SIG-M5 (cell line): ENCODE results near the gene SLC45A1.
"Not testable (repeated sequence)": the region's sequence is repeated elsewhere in the genome, so short reads cannot be mapped to it uniquely, and the experiment has no call there.

ENCODE experiments used
- DNase-seq: peaks from one replicate; lab custom pipeline; 2025; lab: John Stamatoyannopoulos, UW

SLC45A1 gene

DNA sequence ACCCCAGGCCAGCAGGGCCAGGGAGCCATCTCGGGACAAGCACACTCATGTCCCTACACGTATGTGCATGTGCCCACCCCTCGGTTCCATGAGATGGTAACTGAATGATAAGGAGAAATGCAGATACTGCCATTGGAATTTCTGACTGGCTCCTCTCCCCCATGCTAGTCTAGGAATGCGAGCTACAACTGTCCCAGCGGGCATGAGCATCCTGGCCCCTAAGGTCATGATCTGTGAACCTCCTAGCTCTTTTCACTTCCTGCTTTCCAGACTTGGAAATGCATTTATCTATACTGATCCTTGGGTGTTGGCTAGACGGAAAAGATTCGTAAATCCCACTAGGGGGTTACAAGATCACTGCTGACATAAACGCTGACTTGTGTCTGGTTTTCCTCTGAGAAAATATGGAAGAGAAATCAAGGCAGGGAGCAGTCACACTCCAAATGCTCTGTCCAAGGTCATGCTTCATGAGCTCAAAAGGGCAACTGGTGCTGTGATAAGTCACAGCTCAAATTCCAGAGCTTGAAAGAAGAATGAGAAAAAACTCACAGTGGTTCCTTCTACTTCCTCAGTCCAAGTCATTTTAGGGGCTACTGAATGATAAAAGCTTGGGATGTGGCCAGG lies 49.8 kb downstream of the SLC45A1 start:
- no peak for DNase-seq

DNA sequence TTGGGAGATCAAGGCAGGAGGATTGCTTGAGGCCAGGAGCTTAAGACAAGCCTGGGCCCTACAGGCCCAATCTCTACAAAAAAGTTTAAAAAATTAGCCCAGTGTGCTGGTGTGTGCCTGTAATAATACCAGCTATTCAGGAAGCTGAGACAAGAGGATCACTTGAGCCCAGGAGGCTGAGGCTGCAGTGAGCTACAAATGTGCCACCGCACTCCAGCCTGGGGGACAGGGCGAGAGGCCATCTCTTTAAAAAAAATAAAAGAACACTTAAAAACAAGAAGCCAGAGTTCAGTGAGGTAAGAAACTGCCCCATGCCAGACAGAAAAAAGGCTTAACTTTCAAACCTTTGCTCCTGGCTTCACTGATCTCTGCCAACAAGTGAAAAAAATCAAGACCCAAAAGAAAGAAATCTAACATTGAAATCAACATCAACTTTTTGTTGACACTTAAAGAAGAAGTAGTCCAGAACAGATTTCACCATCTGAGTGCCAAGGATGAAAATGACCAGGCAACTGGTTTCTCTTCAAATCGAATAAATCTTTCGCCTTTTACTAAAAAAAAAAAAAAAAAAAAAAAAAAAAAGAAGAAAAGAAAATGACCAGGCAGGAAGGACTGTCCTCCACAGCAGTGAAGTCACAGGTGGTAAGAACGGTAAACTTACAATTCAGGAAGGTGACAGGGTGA lies 51.2 kb downstream of the SLC45A1 start:
- DNase-seq: no peak

DNA sequence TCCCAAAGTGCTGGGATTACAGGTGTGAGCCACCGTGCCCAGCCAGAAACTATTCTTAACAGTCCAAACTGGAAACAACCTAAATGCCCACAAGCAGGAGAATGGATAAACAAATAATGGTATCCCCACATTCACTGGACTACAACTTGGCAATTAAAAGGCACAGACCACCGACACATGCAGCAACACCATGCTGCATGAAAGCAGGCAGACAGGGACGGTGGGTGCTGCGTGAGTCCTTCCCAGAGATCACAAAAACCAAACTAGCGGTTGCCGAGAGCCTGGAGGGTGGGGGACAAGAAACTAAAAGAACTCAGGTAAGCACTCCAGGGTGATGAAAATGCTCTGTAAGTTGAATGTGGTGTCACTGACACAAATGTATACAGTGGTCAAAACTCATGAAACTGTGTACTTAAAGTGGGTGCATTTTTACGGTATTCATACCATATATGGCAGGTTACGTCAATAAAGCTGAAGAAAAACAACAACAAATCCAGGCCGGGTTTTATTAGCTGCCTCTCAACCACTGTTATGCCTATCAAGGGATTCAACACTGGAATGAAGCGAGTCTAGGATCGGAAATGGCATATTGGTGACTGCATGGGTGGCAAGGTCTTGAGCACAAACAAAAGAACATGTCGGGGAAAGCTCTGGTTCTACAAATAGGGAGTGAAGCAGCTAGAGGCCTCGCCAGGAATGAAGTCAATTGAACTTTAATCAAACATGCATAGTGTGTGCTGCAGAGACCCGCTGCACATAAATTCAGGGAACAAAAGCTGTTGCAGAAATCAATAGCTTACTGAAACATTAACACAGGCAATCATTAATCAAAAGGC lies 52.4 kb downstream of the SLC45A1 start:
- no peak for DNase-seq

DNA sequence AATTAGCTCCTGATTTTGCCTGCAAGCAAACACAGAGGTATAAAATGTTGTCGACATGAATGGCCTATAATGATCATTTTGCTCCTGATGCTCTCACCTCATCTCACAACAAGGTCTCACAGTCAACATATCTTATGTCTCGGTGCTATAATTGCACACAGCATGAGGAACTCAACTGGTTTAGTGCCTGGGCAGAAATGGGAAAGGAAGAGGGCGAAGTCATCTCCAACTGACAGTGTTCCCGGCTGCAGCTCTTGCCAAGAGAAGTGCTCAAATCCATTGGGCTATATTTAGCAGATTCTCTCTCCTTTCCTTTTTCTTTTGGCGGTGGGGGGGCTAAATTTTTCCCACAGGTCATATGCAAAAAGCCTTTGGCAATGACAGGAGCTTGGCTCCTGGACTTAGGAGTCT lies 53.0 kb downstream of the SLC45A1 start:
- no peak for DNase-seq

DNA sequence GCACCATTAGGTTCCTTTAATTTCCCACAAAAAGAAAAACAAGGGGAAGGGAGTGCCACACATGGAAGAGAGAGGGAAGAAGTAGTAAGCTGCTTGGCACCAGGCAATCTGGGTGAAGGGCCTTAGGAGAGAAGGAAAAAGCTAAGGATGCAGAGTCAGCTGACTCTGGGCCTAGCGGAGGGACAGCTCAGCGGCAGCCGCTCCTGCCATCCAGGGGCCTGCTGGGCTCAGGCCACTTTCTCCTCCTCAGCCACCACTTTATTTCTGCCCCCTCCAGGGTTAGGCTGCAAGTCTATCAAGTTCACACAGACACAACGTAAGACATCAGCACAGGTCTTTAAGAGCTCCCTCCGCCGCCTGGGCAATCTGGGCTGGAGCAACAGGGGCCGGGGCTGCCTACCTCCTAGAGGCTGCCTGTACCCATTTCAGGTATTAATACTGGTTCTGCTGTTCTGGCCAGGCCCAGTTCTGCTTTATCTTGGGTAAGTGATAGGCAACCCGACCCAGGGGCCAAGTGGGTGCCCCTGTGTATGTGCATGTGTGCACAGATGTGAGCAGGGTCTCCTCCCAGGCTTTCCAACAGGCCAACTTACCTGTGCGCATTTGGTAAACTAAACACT lies 53.6 kb downstream of the SLC45A1 start:
- no peak for DNase-seq

DNA sequence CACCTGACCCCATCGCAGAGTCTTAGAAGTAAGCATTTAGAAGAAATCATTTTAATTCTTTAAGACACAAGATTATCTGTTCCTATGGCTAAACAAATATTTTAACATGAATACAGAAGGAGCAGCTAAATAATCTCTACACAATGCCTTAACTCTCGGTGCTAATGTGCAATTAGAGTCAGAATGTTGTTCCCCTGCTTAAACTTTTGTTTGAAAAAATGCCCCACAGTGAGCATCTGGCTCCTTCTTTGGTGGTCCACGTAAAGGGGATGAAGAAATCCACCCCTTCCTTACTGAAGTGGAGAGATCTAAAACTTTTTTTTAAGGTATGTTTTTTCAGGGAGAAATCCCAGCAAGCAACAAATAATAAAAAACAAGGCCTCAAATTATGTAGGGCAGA lies 55.2 kb downstream of the SLC45A1 start:
- no peak for DNase-seq

DNA sequence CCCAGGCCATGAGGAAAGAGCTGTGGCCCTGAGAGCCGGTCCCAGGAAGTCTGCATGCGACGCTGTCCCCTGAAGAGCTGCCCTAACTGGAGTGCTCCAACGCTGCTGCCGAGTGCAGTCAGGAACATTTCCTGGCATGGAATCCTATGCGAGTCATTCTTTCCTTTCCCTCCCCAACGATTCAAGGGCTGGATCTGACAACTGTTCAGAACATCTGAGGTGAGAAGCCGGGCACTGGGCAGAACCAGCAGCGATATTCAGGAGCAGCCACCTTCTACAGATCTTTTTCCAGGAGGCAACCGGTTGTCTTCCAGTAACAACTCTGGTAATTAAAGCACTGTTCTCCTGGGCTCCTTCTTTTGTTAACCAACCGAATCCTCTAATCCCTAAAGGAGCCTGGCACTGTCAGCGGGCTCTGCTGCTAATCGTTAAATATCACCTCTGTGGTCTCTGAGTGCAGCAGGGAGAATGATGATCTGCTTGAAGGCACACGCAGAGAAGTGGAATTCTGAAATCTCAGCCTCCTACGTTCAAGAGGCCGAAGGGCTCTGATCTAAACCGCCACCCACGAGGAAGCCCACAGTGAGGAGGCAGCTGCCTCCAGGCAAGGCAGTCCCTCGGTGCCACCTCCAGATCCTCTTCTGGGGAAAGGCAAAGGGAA lies 55.8 kb downstream of the SLC45A1 start:
- no peak for DNase-seq

DNA sequence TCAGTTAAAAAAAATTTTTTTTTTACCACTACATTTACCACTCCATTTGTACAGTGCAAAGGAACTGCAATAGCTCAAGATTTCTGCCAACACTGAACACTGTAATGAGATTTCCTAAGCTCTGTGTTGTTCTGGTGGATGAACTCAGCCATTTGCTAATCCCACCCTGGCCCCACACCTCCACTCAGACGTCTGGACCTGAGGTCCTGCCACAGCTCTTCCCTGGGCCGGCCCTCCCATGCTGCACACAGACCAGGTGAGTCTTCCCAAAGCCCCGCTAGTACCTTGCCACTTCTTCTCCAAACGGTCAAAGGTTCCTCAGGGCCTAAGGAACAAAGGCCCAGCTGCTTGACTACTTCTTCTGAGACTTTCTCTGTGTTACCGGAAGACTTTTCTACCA lies 56.4 kb downstream of the SLC45A1 start:
- no peak for DNase-seq

DNA sequence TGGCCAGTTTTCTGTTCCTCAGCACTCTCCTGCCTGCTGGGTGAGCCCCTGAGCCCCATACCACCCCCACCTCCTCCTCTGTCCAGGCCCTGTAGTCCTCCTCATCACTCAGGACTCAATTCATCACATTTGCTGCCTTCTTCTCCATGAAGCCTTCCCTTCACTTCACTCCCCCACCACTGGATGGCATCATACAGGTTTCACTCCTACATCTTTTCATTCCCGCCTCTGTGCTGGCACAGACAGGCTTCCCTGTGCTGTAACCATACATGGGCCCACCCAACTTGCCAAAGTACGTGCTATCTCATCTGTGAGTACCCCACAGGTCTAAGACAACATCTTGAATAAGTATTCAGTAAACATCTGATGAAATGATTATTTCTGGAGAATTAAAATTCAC lies 56.9 kb downstream of the SLC45A1 start:
- DNase-seq: no peak

DNA sequence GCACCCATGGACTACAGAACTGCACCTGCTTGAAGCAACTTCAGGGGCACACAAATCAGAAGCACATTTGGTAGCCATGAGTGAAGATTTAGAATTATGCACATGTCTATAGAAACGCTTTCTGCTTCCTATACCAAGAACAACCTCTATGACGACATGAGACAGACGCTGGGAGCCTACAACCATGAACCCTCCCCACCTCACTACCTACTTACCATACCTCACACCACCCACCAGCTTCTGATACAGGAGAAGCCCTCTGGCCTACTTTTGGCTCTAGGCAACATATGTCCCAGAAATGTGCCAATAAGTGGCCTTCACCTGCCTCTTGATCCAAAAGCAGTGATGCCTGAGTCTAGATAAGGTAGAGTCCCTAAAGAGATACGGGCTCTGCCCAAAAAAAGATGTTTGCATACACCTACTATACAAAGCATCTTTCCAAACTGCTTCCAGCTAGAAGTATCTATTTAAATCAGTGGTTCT lies 58.5 kb downstream of the SLC45A1 start:
- no peak for DNase-seq

DNA sequence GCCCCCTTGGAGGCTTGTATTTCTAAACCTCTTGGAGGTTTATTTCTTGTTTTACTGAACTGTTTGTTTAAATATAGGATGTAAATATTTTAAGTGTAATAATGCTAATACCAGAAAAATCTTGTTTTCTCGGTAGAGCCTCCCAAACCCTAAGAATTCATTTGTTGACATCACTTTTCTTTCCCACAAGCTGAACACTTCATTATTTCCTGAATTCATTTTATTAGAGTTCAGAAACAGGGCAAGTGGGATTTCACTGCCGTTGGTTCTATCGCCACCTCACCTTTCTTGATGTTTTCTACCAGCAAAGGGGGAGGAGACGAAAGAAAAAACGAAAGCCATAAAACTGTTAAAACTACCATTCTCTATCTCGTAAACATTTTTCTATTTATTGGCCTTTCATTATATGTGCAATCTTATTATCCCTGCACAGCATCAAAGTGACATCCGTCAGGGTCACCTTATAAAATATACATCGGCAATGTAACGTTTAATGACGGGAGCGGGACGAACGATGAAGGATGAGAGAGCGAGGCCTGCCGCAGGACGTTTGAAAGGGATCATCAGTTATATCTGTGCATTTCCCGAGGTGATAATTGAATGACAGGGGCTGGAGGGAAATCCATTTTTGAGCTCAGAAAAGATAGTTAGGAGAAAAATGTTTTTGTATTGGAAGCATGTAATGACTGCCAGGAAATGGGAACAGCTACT lies 59.5 kb downstream of the SLC45A1 start:
- no peak for DNase-seq

DNA sequence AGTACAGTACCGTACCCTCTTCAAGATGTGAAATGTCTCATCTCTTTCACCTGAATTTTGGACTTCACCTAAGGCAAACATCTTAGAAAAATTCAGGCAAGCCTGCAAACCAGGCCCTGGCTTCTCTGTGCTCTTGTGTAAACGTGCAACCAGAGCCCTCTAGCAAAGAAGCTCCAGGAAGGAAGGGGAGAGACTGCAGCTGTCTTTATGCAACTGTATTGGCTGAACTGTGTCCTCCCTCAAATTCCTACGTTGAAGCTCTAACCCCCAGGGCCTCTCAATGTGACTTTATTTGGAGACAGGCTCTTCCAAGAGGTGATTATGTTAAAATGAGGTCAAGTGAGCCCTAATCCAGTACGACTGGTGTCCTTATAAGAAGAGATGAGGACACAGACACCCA lies 60.3 kb downstream of the SLC45A1 start:
- DNase-seq: no peak

DNA sequence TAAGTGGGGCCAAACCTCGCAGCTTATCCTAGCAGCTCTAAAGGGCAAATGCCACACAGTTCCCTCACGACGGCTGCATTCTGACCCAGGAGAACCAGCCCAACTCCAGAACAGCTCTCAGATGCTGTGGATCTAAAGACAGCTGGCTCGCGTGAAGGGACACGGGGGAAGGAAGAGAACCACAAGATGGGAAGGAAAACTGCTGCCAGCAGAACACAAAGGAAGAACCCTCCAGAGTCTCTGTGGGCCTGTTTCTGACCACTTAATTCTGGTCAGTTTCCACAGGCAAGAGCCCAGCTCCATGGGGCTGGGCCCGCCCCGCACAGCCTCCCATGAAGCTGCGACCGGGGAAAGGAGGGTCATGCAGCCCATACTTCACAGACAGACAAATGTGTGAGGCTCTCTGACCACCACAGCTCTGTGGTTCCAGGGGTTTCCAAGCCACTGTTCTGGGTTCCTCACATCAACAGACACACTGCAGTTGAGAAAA lies 61.1 kb downstream of the SLC45A1 start:
- DNase-seq: no peak

DNA sequence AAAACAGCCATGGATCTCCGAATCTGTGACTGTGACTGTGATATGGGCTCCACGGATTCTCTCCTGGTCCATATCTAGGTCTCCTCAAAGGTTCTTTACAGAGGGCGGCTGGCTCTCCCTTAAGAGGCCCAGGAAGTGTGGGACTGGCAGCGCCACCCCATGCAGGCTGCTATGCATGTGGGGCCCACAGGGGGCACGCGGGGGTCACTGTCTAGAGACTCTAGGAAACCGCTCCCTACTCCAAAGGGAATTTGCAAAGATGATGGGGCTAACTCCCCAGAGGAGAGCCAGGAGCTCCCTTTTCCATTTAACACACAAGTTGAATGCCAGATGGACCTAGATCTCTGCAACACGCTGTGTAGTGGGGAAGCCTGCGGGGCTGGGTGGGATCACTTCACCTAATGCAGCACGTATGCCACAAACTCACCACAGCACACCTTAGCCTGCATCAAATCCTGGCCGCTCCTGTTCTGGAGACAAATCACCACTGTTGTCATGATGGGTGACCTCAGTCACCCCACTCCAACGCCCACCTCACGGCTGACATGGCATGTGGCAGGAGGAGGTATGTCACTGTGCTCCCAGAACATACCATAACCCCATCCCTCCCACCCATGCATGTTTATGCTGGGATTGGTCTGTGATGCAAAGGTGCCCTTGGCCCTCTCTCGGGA lies 61.7 kb downstream of the SLC45A1 start:
- DNase-seq: no peak

DNA sequence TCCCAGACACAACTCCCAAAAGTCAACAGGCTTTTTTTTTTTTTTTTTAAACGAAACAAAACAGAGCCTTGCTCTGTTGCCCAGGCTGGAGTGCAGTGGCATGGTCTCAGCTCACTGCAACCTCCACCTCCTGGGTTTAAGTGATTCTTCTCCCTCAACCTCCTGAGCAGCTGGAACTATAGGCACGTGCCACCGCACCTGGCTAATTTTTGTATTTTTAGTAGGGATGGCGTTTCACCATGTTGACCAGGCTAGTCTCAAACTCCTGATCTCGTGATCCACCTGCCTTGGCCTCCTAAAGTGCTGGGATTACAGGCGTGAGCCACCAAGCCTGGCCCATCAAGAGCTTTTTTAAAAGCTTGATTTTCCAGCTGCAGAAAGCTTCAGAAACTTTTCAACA lies 62.4 kb downstream of the SLC45A1 start:
- DNase-seq: not testable (repeated sequence)

DNA sequence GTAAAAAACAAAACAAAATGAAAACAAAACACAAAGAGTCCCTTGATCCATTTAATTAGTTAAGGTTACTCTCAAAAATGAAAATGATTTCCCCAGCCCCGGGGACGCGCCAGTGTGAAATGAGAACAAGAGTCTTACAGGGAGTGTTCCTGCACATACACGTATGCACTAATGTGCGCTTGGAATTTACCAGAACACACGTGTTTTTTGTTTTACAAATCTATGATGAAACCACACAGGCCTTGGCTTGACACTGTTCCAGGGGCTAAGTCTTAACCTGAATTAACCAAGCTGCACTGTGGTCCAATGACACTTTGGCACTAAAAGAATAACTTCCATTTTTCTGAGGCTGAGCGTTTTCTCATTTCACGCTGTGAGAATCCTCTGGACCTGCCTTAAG lies 63.7 kb downstream of the SLC45A1 start:
- no peak for DNase-seq

DNA sequence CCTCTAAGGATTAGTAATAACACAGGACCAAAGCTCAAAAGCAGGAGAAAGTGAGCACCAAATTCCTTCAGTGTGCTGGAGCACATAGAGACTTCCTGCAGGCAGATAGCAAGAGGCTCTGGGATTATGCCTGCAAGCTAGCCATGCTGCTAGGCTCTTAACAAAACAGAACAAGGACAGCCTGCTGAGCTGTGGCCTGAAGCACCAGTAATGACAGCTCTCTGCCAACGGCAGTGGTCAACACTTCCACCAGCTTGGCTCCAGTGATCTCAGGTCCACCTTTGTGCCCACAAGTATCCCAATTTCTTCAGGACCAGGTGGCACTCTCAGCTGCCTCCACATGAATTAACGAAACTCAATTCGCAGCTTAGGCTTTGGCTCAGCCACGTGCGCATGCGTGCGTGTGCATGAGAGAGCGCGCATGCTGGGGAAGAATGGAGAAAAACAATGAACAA lies 64.2 kb downstream of the SLC45A1 start:
- no peak for DNase-seq

DNA sequence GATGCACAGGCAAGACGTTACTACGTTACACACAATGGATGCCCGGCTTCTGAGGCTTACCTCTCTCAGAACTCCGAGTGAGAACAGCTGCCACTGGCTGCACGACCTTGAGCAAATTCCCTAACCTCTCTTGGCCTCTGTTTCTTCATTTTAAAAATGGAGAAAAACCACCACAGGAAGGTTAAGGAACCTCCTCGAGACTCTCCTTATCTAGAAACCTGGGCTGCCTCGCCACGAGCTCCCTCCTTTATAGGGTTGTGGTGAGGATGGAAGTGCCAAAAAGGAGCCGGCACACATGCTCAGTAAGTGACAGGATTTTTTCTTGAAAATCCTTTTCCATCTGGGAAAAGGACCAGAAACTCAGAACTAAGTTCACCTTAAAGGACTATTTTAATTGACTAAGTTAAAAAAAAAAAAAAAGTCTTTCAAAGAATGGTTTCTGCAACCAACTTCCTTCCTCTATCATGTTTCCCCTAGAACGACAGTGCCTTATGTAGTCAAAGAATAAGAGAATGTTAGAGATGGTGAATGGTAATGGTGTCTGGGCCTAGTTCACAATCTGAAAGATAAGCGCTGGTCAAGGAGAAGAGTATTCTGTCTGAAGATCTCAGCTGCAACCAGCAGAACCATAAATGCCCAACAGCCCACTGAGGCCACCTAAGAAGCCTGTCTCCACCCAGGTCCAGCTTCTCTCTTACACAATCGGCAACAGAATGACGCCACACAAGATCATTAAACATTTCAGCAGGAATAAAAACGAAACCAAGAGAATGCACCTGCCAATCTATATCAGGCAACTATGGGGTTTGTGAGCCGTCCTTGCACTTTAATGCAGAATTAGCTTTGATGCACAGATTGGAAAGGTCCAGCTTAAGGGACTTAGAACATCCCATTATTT lies 64.9 kb downstream of the SLC45A1 start:
- DNase-seq: no peak

DNA sequence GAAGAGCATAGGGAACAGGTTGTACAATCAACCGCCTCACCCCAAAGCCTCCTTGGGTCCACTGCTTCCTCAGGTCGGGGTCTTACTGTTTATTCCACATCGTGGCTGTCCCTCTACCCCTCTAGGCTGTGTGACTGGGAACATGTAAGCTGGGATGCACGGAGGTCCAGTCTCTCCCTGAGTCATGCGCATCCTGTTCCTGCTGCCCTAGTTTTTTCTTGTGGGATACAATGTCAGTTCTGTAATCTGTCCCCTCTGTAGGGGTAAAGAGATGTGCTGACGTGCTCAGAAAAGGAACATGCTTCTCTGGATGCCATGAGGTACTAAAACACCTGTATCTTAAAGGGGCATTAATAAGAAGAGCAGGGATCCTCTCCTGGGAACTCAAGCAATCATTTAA lies 66.2 kb downstream of the SLC45A1 start:
- DNase-seq: no peak
